G401.6 (cell line): ENCODE data around the gene SAMD9.
"Not testable (repeated sequence)": the region's sequence is repeated elsewhere in the genome, so short reads cannot be mapped to it uniquely, and the experiment has no call there.

Experiments
- FAIRE-seq: peaks from 2 replicates; lab custom pipeline; 2012; peaks lifted over from hg19 to GRCh38; lab: Jason Lieb, UNC

The SAMD9 gene

DNA sequence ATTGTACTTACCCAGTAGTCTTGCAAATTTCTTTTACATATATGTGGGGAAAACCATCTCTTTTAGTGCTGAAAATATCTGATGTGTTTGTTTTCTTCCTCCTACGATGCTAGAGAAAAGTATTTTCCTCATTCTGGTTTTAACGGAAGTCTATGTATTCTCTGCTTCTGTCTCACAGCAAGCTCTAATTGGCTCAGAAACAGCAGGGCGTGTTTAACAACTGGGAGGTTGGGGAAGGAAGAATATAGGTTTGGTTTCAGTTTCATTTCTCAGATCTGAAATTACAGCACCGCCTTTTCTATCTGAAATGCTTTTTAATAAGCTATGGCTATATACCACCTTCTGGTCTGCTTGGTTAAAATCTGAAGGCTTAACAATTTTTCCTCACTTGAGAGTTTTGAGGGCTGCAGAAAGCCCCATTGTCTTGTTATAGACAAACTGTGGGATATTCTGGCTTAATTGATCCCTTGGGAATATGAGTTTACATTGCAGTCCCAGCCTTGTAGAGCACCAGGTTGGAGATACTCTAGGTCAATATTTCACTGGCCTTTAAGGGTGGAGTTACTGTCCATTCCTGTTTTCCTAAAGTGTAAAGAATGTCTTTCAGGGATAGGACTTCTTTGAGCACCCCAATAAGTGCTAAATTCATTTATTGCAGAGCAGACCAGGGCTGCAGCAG is at the start of gene SAMD9:
SAMD9 (minus strand) TSS at position 128 of the 679 bp plus-strand sequence. CDS start 11,882 bp downstream, outside the sequence.
- FAIRE-seq = no peak

DNA sequence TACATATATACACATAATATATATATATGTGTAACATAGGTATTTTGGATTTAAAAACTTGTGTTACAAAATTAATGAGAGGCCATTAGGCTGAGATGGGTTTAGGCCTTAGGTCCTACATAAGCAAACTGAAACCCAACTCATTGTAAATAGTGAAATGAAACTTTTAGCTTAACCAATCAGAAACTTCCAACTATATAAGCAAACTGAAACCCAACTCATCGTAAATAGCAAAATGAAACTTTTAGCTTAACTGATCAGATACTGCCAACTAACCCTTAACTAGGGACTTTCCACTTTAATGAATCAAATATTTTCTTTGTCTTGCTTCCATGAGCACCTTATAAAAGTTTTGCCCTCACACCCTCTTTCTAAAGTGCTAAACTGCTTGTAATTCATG is 47.7 kb upstream of the SAMD9 start:
- no peak for FAIRE-seq

DNA sequence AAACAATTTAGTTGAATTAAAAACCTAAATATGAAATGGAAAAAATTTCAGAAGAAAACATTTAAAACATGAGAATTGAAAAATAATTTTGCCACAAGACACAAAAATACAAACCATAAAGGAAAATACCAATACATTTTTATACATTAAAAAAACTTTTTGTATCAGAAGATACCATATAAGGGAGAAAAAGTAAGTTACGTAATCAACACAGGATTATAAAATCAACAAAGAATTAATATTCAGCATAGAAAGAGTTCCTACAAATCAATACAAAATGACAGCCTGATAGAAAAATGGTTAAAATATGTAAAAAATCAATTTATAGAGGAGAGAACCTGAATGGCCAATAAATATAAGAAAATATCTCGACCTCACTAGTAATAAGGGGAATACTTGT is 47.0 kb upstream of the SAMD9 start:
- FAIRE-seq = no peak

DNA sequence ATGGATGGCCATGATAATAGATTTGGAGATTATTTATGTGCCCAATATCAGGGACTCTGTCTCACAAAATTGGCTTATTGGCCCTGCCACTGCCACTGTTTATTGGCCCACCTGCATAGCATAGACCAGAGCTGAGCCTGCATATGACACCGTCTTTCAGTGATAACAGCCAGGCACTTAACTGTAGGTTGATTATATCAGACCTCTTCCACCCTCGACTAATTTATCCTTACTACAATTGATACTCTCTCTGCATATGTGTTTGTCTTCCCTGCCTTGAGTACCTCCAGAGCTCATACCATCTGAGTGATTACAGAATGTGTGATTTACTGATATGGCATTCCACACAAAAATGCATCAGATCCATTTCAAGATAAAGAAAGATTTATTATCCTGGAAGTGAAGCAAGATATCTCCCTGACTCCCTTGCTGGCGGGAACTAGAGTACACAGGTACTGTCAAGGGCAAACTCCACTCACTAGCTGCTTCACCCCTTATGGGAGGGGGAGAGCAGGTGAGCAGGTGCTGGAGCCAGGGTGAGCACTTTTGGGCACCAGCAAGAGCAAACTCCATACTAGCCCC is 43.5 kb upstream of the SAMD9 start:
- no peak for FAIRE-seq

DNA sequence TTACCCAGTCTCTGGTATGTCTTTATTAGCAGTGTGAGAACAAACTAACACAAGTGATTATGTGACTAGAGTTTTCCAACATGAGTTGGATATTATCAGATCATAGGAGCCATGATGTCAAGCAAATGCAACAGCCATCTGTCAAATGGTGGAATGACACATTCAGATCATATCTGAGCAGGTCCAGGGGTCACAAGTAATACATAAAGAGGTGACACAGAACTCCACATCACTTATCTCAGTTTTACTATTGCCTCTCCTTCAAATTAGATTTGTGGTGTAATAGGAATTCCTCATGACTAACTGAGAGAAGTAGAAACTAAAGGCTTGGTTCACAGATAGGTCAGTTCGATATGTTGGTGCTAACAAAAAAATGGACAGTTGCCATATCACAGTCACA is 42.6 kb upstream of the SAMD9 start:
- no peak for FAIRE-seq

DNA sequence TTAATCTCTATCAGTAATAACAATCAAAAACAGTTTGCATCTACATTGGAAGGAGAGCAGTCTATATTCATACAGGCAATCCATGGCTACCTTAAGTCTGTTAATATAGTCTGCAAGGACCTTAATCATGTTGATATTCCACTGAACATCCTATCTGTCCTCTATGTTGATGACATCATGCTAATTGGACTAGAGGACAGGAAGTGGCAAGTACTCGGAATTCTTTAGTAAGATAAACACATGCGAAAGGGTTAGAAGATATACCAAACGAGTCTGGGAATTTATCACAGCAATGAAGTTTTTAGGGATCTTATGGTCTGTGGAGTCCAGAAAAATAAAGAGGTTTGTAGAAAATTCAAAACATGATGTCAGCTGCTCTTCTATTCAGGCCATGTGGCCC is 41.7 kb upstream of the SAMD9 start:
- FAIRE-seq = no peak

DNA sequence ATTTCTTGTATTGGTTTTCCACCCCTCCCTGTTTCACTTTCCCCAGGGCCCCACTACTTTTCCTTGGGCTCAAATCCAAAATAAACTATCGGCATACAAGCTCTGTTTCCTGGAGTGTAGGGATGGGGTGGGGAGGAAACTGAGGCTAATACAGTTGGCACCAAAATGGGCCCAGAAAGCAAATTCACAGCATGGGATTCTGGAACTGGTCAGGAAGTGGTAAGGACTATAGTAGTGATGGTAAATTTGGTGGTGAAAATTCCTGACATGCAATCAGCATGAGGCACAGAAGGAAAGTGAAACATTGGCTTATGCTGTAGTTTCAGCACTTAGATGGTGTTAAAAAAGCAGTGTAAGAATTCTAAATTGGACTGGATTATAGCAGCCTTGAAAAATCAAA is 39.1 kb upstream of the SAMD9 start:
- FAIRE-seq = no peak

DNA sequence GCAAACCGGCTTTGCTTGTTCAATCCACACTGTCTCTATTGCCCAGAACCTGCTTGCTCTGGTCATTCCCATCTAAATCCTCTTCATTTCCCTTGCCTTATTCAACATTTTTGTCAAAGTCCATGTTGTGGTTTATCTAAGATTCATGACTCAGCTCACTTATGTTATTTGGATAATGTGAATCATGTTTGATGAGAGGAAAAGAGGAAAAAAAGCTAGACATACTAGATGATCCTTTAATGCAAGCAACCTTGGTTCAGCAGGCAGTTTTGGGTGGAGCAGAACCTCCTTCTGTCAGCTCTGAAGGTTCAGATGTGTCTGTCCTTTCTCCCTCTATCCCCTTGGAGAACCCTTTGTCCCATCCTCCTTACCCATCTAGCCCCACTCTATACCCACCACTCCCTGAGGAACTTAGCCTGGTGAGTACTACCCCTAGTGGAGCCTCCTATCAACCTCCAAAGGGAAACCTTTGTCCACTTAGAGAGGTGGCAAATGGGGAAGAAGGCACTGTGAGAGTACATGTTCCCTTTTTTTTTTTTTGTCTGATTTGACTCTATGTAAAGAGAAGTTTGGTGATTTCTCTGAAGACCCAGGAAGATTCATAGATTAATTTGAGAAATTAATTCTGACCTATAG is 32.5 kb upstream of the SAMD9 start:
- FAIRE-seq = no peak

DNA sequence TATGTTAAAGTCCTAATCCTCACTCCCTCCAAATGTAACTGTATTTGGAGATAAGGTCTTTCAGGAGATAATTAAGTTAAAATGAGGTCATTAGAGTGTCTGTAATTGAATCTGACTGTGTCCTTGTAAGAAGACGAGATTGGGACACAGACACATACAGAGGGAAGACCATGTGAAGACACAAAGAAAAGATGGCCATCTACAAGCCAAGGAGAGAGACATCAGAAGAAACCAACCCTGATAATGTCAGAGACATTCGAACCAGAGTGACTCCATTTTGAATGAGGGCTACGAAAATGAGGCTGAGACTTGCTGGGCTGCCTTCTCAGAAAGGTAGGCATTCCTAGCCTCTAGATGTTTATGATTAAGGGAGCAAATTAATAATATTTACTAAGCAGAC is 30.9 kb upstream of the SAMD9 start:
- no peak for FAIRE-seq

DNA sequence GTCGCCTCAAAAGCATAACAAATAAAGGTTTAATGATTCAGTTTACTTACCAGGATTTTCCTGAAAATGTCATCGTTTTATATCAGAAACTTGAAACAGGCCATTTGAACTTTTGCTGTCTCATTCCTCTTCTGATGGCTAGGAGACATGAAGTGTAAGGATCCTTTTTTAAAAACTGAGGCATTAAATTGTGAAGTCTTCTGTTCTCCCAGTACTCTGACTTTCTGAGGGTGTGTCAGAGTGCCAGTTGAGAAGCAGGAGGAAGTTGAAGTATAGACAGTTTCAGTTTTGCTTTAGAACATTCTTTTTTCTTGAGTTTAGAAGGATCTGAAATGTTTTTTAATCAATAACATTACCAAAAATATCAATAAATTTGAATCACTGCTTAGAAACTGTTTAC is 30.4 kb upstream of the SAMD9 start, which contains the start of gene SAMD9L:
SAMD9L (minus strand) TSS at position 242 of the 400 bp plus-strand sequence. CDS start 12,414 bp downstream, outside the sequence.
- FAIRE-seq = no peak

DNA sequence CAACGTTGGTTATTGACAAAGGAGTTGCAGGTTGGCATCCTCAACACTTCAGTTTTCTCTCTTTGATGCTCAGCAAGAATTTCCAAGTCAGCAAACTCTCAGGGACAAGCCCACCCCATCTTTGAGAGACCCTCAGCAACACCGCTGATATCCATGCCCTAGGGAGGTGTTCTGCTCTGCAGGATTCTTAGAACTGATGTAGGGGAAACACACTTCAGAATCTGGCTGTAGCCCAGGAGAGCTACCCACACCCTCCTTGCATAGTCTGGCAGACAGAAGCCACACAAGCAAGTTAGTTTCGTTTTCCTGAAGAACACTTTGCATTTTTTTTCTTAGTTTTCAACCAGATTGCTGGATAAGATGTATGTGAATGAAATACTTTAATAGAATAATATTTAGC is 29.6 kb upstream of the SAMD9 start:
- FAIRE-seq = no peak

DNA sequence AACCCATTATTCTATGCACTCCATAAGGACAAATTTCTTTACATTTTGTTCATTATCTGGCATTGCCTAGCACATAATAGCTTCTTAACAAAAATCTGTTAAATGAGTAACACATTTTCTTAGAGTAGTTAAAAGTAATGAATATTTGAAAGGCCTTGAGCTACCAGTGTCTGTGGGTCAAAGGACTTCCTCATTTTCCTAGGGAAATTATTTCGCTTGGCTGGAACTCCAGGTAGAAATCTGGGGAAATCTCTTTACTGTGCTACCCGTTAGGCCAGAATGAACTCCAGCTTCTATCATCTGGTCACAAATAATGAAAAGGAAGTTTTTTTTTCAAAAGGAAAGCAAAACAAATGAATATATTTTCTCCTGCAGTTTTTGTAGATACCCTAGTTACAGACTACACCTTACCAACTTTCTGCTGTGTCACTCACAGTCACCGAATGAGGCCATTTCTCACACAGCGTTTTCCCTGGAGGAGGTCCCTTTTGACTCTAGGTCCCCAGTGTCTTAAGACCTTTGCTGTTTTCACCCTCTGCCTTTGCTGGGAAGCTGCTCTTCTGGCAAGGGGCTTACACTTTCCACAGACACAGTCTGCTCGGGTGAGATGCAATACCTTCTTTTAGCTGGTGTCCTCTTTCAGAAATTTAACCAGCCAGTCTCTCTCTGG is 28.8 kb upstream of the SAMD9 start:
- FAIRE-seq = no peak

DNA sequence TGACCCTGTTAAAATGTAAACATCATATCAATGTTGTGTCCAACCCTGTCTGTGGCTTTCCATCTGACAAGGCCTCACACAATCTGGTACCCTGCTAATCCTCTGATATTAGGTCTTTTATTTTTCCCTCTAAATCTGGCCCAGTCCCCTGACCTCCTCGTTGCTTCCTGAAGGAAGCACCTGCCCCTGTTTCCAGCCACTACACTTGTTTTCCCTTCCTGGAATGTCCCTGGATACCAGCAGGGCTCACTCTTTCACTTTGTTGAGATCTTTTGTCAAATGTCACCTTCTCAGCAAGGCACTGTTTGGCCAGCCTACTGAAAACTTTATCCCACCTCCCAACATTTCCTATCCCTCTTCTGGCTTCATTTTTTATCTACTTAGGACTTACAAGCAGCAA is 28.3 kb upstream of the SAMD9 start:
- FAIRE-seq = no peak

DNA sequence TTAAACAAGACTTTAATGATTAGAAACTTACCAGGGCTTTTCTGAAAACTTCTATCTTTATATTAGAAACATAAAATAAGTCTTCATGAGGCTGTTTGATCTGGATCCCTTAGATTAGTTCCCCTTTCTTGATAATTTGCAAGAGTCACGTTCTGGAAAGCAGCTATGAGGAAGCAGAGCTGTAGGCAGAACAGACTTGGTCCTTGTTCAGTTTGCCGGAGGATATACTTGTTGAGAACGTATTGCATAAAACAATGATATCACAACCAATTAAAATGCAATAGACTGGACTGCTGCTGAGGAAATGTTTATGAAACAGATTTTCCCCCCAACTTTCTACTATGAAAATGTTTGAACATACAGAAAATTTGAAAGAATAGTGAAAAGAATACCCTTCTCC is 27.6 kb upstream of the SAMD9 start:
- FAIRE-seq = no peak

DNA sequence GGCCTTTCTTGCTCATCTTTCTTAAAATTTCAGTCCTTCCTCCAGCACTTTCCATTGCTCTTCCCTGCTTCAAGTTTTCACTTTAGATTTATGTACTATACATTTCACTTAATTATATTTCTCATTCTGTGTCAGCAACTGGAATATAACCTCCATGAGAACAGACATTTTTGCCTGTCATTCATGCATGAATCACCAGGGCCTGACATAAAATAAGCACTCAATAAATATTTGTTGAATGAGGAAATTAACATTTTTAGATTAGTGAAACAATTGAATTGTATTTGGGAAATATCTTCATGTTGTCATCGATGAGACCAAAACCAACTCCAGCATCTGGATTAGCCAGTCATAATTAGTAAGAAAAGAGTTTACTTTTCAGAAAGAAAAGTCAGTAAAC is 24.3 kb upstream of the SAMD9 start:
- FAIRE-seq = no peak

DNA sequence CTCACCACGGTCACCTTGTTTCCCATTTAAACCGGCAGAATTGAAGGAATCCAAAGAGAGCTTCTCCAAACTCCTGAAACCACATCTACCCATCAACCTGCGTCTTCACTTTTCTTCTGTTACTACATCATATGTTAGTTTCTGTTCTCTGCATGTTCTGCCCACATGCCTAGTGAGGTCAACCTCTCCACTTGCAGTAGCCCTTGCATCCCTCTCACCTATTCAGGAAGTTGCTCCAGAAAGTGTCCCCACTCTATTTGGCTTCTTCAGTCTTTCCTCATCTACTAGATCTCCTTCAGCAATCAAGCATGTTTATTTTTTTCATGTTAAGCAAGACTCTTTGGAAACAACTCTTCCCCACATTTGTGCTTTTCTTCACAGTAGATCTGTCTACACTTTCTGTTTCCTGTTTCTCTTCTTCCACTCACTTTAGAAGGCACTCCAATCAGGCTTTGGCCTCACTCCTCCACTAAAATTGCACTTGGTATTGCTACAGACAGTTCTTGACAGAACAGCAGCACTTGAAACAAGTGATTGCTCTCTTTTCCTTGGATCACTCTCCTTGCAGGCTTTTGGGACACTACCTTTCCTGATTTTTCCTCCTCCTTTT is 22.9 kb upstream of the SAMD9 start:
- no peak for FAIRE-seq

DNA sequence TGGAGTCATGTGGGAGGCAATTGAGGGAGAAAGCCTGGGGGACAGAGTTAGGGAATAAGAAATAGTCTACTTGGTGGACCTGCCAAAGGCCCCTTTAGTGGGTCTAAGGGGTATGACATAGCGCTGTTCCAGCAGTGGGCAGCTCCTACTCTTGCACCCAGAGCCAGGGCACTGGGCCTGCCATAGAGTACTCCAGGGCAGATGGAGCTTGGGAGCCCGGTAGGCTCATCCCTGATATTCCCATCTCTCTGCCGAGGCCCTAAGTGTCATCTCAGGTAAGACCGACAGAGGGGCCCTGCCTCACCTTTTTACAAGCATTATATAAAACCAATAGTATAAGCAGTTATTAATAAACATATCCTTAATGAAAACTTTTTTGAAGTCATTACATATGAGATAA is 20.8 kb upstream of the SAMD9 start:
- FAIRE-seq = no peak

DNA sequence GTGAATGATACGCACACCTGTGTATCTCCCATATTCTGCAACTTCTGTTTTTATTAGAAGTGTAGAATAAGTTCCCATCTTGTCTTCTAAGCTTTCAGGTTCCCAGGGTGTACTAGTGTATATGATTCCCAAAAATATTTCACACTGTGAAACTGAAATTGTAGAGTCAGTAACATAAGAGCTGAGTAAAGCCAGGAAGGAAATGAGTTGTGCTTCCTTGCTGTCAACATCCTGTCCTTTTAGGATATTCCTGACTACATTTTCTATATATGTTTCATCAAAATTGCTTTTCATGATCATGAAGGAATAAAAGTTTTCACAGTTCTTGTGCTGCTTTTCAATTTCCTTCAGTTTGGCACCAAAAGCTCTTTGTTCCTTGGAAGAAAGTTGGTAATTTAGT is 15.2 kb upstream of the SAMD9 start:
- FAIRE-seq = no peak

DNA sequence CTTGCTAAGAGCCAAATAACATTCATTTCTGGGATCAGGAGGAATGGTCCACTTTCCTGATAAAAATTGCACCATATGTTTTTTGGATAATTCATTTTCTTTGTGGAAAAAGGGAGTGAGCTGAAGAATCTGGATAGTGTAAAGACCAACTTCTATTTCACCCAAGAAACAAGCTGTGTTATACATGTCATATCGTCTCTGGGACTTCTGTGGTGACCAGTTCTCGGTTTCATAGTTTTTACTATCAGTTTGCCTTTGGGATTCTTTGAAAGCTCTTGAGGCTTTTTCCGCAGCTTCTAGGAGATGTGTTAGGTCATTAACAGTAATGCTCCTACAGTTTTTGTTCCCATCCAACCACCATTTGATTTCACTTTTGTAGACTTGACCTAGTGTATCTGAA is 14.4 kb upstream of the SAMD9 start:
- no peak for FAIRE-seq

DNA sequence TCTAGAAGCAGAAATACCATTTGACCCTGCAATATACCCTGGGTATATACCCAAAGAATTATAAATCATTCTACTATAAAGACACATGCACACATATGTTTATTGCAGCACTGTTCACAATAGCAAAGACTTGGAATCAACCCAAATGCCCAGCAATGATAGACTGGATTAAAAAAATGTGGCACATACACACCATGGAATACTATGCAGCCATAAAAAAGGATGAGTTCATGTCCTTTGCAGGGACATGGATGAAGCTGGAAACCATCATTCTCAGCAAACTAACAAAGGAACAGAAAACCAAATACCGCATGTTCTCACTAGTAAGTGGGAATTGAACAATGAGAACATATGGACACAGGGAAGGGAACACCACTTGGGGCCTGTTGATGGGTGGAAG is 9.2 kb upstream of the SAMD9 start:
- not testable (repeated sequence) for FAIRE-seq

DNA sequence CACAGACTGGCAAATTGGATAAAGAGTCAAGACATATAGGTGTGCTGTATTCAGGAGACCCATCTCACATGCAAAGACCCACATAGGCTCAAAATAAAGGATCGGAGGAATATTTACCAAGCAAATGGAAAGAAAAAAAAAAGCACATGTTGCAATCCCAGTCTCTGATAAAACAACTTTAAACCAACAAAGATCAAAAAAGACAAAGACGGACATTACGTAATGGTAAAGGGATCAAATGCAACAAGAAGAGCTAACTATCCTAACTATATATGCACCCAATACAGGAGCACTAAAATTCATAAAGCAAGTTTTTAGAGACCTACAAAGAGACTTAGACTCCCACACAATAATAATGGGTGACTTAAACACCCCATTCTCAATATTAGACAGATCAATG is 5.8 kb upstream of the SAMD9 start:
- not testable (repeated sequence) for FAIRE-seq

DNA sequence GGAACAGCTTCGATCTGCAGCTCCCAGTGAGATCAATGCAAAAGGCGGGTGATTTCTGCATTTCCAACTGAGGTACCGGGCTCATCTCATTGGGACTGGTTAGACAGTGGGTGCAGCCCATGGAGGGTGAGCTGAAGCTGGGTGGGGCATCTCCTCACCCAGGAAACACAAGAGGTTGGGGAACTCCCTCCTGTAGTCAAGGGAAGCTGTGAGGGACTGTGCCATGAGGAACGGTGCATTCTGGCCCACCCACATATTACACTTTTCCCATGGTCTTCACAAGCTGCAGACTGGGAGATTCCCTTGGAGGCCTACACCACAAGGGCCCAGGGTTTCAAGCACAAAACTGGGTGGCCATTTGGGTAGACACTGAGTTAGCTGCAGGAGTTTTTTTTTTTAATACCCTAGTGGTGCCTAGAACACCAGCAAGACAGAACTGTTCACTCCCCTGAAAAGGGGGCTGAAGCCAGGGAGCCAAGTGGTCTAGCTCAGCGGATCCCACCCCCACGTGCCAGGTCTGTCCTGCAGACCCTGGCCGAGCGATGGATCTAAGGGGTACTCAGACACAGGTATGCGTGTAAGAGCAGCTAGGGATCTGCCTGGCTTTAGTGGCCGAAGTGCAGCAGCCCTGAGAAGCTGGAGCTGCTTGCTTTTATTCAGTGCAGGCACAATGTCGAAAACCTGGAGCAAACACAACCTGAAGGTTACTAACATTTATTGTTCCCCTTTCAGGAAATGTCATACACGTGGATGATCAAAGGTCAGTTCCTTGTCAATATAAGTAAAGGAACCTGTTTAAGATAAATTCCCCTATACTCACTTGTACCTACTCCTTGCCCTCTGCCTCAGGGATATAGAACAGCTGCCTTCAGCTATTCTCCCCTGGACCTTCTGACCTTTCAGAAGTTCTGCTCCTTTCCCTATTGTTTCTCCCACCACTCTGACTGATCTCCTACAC is 3.1 kb upstream of the SAMD9 start:
- FAIRE-seq = no peak
